VCaP (cell line): ENCODE results near the gene ICAM3.
A peak's percentile ranks its signal among the peaks of the same experiment; 100 is the strongest.
"Not testable (repeated sequence)": the region's sequence is repeated elsewhere in the genome, so short reads cannot be mapped to it uniquely, and the experiment has no call there.

Source experiments
- H3K27ac ChIP-seq: fragments of 450-650 bp; 2 replicates; pipeline ENCODE4 v1.5.1; 2017
- TF ChIP-seq, protein P1 (sequence below): fragments of 450-650 bp; conservative IDR thresholded peaks from 2 replicates; pipeline ENCODE4 v1.5.1; 2017; ENCODE audit warnings: mild to moderate bottlenecking, moderate library complexity

Gene ICAM3

DNA sequence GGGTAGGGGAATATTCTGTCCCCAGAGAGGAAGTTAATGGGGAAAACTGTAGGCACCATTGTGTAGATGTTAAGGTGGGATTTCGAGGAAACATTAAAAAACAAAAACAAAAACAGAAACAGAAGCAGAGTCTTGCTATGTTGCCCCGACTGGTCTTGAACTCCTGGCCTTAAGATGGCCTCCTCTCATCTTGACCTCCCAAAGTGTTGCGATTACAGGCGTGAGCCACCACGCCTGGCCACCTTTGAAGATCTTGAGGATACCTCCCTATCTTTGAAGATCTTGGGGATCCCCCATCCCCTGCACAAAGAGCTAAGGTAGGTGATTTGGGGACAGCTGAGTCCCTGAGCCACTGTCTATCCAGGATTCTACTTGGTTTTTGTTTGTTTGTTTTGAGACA is 553 bp upstream of the ICAM3 start:
- H3K27ac ChIP-seq = no peak overlapping the region
- TF ChIP-seq, protein P1, sequence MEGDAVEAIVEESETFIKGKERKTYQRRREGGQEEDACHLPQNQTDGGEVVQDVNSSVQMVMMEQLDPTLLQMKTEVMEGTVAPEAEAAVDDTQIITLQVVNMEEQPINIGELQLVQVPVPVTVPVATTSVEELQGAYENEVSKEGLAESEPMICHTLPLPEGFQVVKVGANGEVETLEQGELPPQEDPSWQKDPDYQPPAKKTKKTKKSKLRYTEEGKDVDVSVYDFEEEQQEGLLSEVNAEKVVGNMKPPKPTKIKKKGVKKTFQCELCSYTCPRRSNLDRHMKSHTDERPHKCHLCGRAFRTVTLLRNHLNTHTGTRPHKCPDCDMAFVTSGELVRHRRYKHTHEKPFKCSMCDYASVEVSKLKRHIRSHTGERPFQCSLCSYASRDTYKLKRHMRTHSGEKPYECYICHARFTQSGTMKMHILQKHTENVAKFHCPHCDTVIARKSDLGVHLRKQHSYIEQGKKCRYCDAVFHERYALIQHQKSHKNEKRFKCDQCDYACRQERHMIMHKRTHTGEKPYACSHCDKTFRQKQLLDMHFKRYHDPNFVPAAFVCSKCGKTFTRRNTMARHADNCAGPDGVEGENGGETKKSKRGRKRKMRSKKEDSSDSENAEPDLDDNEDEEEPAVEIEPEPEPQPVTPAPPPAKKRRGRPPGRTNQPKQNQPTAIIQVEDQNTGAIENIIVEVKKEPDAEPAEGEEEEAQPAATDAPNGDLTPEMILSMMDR = no peak

DNA sequence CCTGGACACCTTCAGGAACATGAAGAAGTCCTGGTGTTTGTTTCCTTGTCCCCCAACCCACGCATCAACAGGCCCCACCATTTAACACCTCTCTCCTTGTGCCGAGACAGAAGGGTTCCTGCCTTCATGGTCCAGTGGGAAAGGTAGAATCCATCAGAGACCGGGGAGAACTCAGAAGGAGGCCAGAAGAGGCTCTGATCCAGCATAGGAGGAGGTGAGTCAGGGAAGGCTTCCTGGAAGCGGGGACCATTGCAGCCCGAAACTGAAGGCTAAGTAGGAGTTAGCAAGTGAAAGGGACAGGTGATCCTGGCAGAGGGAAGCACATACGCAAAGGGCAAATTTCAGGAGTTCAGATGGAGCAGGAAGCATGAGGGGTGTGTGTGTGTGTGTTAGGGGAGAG is 484 bp downstream of the ICAM3 start:
- H3K27ac ChIP-seq = no peak overlapping the region
- TF ChIP-seq, protein P1 = no peak

DNA sequence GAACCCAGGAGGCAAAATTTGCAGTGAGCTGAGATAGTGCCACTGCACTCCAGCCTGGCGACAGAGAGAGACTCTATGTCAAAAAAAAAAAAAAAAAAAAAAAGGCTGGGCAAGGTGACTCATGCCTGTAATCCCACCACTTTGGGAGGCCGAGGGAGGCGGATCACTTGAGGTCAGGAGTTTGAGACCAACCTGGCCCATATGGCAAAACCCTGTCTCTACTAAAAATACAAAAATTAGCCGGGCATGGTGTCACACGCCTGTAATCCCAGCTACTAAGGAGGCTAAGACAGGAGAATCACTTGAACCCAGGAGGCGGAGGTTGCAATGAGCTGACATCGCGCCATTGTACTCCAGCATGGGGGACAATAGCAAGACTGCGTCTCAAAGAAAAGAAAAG is 2.7 kb downstream of the ICAM3 start:
- H3K27ac ChIP-seq = not testable (repeated sequence)

DNA sequence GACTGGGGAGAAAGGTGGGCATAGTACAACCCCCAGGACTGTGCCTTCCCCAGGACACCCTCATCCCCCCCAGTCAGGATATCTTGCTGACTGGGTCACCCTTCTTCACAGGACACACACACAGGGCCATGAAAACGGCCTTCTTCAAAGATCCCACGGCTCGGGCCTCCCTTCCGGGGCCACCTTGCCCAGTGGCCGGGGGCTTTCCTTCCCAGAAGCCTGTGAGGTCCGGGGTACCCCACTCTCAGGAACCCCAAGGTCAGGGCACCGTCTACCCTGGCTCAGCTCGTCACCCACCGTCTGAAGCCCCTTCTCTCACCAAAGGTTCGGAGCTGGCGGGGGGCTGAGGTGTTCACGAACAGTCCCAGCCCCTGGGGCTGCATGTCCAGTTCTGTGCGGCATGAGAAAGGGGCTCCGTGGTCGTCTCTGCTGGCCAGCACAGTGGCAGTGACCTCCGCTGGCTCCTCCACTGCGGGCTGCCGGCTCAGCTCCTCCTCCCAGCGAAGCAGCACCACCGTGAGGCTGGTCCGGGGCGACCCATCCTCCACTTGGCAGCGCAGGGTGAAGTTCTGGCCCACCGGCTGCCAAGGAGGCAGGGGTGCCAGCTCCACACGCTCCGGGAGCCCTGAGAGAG is 4.0 kb downstream of the ICAM3 start:
- no peak overlapping the region for H3K27ac ChIP-seq
- TF ChIP-seq, protein P1 = no peak

DNA sequence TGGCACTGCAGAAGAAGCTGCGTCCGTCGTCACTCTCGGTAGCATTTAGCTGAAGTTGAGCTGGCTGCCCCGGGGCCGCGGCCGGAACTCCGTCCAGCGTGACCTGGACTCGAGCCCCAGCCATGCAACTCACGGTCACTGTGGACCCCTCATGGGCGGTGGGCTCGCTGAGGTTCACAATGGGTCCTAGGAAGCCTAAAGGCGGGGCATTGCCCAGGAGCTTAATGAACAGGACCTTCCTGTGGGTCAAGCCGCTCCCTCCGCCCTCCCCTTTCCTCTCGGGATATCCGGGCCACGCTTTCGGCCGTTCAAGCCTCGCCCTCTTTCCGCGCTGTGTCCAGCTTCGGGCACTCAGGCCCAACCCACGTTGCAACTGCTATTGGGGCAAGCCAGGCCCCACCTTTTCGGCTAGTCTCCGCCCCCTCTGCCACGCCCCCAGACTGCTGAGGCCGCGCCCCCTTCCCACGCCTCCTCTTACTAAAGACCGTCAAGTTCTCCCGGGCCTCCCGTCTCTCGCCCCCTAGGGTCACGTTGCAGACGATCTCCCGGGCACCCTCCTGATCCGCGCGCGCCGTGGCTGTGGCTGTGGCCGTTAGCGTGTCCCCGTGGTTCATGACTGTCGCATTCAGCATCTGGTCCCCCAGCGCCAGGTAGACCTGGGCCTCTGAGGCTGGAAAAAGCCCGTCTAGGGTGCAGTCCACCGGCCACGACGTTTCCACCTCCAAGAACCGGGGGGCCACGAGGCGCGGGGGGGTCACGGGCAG is 4.7 kb downstream of the ICAM3 start:
- TF ChIP-seq, protein P1 = no peak
- peak overlapping the region; percentile 77 for H3K27ac ChIP-seq

DNA sequence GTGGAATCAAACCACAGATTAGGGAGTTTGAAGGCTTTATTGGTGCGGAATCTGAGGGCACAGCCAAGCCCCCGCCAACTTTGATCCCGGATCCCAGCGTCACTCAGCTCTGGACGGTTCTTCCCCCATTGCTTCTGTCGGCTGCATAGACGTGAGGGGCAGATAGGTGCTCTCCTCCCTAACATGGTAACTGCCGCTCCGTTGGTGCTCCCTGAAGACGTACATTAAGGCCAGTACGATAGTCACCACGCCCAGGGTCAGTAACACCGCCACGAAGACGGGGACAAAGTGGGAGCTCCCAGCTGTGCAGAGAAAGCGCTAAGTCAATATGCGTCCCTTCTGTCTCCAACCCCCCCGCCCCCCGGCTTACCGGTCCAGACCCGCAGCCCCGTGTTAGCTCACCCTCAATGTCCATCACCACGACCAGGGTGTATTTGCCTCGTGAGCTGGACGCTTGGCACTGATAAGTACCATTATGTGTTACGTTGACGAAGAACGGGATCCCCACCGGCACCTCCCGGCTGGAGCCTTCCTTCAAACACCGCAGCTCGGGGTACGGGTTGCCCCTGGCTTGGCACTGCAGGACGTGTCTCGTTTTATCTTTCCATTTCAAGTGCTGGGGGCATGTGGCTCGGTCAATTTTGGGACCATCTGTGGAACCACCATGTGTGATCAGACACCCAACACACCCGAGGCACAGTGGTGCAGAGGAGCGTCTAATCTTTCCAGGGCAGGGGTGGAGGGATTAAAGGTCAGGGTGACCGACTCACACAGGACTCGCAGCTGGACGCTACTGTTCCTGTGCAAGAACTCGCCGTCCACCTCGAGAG is 5.5 kb downstream of the ICAM3 start:
- H3K27ac ChIP-seq = peak overlapping the region; percentile 77
- TF ChIP-seq, protein P1 = no peak

DNA sequence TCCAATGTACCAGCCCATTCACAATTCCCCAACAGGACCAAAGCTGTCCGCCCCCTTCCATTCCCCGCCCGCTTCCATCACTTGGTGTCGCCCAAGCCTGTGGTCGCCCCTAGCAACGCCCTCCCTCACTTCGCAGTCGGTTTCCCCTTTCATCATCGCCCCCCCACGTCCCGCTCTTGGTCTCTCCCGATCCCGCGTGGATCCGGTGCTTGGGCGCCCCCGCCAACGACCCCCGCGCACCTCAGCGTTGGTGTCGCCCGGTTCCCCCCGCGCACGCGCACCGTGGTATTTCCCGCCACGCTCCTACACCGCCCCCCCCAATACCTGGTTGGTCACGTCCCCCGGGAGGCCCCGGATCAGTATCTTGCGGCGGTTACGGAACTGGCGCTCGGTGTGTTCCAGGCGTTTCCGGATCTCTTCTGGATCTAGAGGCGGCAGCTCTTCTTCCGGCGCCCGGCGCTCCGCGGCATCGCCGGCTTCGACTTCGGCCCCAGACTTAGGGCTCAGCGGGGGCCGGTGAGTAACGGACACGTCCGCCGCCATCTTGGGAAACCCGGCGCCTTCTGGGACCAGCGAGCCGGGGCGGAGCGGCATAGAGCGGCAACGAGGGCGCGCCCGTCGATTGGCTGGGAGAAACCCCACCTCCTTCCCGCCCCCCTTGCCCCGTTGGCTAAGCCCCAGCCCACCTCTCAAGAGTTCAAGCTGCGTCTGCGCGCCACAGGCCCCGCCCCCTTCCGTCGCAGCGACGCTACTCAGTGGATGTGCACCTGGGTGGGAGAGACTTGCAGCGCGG is 6.3 kb downstream of the ICAM3 start, which contains the start of gene RAVER1:
Gene RAVER1, minus strand, starts transcription at position 565 of the 793 bp plus-strand sequence. Its CDS starts 22 bp downstream, at position 543.
- TF ChIP-seq, protein P1 = no peak
- peak within 1 kb of the TSS; percentile 77 for H3K27ac ChIP-seq
